Measurements from ENCODE around the gene TMEM94.
A peak's percentile ranks its signal among the peaks of the same experiment; 100 is the strongest.

TMEM94 gene

DNA sequence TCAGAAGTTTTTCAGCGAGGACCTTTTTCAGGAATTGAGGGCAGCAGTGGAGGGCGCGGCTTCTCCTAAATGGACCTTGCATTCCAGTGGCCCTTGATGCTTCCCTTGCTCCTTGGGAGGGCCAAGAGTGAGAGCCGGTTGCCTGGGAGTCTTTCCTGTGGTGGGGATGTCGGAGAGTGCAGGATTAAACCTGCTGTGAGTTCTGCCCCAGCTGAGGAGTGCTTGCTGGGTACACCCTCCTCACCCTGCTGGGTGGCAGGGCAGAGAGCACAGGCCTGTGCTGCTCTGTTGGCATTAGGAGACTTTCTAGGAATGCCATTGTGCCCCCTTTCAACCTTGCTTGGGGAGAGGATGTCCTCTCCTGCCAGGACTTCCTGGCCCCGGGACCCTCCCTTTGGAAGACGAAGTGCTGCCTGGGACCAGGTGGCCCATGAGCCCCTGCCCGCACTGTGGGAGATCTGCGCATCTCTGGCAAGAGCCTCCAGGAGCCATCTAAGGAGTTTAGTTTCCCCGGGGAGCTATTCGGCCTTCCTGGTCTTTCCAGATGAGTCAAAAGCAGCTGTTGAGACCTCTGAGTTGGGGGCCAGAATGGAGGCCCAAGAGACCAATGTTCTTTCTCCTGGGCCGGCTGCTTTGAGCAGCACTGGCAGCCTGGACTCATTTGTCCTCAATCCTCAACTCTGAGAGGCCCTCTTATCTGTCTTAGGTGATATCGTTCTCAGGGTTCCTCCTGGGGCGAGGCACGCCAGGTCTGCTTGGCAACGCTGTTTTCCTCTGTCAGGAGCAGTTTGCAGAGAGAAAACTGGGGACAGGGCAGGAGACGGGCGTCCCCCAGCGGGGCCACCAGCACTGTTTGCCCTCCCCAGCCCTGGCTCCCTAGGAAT lies 74.6 kb downstream of the TMEM94 start:
- no peak for DNase-seq

DNA sequence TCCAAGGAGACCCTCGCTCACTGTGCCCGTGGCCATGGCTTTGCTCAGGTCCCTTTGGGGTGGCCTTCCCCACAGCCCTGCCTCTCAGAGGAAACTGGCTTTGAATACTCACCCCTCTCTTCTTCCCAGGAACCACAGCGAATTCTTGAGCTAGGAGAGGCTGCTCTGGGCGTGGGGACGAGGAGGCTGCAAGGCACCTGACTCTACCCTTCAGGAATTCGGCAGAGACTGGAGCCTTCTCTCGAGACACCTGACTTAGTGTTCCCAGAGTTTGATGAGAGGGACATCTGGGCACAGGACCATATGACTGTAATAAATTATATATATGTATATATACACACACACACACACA lies 75.3 kb downstream of the TMEM94 start:
- DNase-seq = no peak

DNA sequence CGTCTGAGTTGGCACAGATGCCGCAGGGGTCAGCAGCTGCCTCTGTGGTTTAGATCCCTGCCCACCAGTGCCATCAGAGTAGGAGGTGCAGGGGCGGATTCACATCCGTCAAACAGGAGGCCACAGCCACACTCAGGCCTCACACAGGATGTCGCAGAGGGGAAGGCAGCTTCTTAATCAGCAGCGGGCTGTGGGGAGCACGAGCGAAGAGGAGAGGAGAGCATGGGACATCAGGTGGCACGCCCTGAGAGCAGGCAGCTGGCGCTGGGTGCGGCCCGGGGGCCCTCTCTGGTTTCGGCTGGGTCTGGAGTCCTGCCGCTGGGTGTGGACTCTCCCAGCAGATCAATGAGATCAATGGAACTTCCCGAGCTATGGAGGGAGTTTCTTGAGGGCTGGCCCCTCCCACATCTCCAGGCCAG lies 78.7 kb downstream of the TMEM94 start:
- DNase-seq = peak; percentile 22 to 62 (median 50)

DNA sequence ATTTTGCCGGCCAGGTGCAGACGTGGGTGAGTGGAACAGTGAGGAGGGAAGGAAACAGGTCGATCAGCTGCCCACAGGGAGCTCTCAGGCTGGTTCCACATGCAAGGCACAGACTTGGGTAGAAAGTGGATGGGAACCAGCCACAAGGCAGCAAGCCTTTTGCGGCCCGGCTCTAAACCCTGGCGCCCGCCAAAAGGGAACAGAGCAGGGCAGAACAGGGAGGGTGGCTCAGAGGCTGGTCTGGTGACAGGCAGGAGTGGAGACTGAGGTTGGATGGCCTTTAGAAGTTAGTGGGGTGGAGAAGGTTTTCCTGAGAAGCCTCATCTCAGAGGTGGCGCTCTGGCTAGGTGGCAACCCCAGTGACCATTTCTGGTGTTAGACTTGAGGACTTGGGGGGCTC lies 79.4 kb downstream of the TMEM94 start:
- no peak for DNase-seq

DNA sequence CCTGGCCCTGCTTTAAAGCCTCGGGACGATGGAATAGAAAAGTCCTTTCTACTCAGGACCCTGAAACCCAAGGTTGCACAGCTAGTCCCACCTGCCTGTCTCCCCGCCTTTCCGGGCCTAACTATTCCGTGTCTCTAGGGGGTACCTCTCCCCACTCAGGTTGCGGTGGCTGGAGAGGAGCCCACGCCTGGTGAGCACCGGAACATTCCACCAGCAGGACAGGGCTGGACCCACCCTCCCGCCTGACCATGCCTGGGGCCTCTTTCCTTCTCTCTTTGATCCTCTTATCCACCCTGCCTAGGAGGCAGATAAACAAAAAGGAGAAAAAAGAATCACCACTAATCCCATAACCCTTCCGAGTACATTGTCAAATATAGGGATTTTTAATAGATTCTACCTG lies 79.9 kb downstream of the TMEM94 start:
- no peak for DNase-seq

DNA sequence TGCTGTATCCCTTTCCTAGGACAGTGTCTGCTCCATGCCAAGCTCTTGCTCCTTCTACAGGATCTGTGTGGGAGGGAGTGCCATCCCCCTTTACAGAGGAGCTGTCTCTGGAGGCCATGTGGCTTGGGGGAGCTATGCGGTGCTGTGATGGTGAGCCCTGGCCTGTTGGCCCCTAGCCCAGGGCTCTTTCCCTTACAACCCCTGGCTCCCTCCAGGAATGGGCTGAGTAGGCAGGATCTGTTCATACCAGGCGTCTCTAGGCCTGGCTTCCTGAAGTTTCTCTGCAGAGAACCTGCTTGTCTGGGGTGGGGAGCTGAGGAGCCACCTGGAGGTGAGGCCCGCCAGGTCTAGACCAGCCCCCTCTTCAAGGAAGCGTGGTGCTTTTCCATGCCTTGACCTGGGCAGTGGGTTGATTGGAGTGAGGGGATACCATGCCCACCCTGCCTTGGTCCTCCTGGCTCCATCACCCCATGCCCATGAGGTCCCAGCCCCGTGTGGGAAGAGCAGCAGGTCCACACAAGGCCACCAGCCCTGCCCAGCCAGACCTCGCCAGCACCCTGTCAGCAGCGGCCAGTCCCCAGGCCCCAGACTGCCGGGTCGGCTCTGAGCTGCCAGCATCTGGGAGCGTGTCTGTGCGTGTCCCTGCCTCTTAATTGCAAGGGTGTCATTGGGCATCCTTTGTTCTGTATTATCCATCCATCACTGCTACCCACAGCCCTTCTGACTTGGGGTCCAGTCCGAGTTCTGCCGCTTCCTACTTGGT lies 83.7 kb downstream of the TMEM94 start:
- no peak for DNase-seq

DNA sequence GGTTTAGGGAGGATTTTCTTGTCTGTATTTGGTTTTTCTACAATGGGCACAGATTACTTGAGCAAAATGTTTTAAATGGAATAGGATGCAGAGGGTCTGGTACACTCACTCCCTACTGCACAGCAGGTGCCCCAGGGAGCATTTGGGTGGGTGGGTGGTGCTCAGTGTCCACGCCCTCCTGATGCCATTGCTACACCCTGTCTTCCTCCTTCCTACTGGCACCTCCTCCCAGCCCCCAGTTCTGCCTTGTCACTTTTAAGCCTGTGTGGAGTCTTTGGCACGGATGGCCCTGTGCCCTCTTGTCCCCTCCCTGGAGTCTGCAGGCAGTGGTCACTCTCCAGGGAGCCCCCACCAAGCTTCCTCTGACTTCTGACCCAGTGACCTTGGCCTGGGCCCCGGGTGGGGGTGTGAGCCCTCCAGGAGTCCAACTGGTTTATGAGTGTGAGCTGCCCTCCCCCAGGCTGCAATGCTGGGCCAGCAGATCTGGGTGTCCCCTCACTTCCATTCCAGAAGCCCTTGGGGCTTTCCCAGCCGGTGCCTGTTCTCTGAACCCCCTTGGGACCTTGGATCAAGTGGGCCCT lies 84.6 kb downstream of the TMEM94 start:
- peak in 3 of 4 experiments; percentile 24 to 41 (median 33) for DNase-seq

DNA sequence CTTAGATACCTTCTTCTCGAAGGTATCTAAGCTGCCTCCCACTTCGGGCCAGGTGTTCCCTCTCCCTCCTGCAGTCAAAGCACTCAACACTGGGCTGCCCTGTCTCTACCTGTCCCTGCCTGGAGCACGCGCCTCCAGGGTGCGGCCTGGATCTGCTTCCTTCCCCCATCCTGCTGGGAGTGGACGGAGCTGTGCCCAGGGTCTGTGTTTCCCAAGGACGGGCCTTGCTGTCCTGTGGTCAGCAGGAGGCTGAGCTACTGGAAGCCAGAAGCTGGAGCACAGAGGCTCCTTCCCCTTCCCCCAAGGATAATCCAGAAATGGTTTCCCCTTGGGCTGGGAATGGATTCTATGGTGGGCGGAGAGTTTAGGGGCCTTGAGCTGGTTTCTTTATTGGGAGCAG lies 85.8 kb downstream of the TMEM94 start:
- no peak for DNase-seq

DNA sequence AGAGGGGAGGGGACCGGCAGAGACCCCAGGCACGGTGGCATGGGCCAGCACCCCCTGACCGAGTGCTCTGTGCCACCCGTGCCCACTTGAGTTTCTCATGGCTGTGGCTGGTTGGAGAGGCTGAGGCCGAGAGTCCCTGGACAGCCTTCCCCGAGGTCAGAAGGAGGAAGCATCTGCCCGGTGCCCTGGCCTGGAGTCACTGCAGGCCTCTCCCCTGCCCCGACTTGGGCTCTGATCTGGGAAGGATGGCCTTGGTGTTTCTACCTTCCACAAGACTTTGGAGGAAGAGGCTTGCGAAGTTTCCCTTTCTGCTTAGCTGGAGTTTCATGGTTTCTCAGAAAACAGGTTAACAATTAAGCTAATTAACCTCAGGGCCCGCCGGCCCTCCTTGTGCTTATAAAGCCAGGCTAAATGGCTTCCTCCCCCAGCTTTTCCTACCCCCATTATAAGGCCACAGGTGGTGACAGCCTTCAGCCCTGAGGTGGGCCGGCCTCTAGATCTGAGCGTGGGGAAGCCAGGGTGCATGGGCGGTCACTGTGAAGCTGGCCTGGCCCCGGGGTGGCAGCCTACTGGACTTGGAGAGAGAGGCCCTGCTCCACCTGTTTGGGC lies 86.4 kb downstream of the TMEM94 start:
- DNase-seq = no peak

DNA sequence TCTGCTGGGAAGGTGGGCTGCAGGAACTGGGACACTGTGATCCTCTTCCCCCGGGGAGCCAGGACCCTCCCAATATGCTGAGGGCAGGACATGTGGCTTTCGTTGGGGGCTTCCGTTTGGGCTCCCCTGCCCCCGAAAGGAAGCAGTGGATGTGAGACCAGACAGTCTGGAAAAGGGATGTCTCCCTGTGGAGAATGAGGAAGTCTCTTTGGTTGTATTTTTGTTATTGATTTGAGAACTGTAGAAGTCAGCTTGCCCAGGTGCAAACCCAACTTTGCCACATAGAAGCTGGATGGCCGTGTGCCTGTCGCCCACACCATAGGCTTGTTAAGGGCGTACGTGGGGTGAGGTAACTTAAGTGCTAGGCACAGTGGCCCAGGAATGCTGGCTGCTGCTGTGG lies 87.8 kb downstream of the TMEM94 start:
- DNase-seq = peak in 1 of 4 experiments; percentile 19

DNA sequence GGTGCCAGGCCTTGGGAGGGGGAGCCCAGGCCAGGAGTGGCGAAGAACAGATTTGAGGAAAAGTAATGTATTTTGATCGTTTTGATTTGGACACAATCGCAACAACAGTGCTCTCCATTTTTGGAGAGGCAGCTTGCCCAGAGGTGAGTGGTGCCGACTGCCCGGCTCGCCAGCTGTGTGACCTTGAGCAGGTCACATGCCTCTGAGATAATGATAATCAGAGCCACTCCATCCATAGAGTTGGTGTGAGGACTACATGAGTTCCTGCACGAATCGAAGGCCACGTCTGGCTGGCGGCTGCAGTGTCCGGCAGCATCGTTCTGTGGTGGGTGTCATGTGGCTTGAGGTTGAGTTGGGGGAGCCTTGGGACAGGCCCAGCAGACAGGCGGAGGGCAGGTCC lies 89.7 kb downstream of the TMEM94 start:
- DNase-seq = no peak

DNA sequence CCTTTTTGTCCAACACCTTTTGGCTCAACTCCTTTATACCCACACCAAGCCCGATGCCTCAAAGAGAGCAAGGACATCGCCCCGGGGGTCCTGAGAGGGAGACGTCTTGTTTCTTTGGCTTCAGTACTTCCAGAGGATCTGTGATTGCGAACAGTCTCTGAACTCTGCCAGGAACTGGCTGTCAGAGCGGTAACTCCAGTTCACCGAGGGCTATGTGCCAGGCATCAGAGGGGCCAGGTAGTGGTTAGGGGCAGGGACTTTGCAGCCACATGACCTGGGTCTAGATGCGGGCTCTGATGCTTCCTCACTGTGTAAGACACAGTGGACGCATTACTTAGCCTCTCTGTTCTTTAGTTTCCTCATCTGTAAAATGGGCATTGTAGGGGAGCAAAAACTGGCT lies 90.7 kb downstream of the TMEM94 start:
- DNase-seq = no peak

DNA sequence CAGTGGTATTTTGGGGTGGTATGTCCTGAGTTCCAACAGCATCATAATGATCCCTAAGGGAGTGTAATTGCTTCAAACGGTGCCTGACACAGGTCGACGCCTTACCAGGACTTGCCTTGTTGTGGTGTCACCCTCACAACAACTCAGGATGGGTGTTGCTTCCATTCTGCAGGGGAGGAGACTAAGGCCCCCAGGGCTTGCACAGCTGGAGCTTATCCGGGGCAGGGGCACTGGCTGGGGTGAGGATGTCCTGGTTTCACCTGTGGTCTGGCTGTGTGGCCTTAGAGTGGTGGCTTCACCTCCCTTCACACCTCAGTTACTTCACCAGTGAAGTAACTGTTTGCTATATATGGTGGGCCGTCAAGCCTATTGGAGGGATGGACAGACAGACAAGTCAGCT lies 92.4 kb downstream of the TMEM94 start:
- no peak for DNase-seq
